IMR-90 (cell line): Measurements from ENCODE around the gene TTC29. TPM values are rescaled to one million over a fixed set of nuclear protein-coding genes. Genes with fewer than 3 reads are reported as not detected.

Source experiments
- ATAC-seq: fragments of 200-7000 bp; cut with Tn5 transposase; 2 replicates; pipeline ENCODE4 v1.9.1; 2020; ENCODE audit warnings: low read depth, mild to moderate bottlenecking, moderate library complexity
- BruUV-seq: library from RNA; stranded (reverse); fragments of 400-500 nt; replicated peaks from 2 replicates; lab custom pipeline; 2021; lab: Mats Ljungman, UMichigan
- CTCF ChIA-PET: fragments of 300-600 bp; formaldehyde crosslinking; extraction: SDS; loops from one replicate; lab custom pipeline; 2021; ENCODE audit warnings: antibody characterized with exemption; lab: Yijun Ruan, JAX
- POLR2A ChIA-PET: fragments of 300-600 bp; sonication (Branson Sonifier 250); formaldehyde crosslinking; loops from one replicate; lab custom pipeline; 2022; ENCODE audit warnings: antibody characterized with exemption; ENCODE audit not compliant: unreplicated experiment; lab: Charles Lee
- DNase-seq: peaks from one replicate; pipeline ENCODE4 v3.0.0; 2013
- H2AFZ ChIP-seq: replicated peaks from 2 replicates; pipeline ENCODE3; 2013; ENCODE audit warnings: low read length, mild to moderate bottlenecking; ENCODE audit not compliant: poor library complexity
- H2AK5ac ChIP-seq: 2 replicates; pipeline ENCODE4 v1.6.1; 2013; ENCODE audit warnings: low read depth, low read length, inconsistent platforms
- H2AK9ac ChIP-seq: replicated peaks from 2 replicates; pipeline ENCODE3; 2013; ENCODE audit warnings: mild to moderate bottlenecking, low read depth, low read length, moderate library complexity; ENCODE audit not compliant: poor library complexity
- H2BK120ac ChIP-seq: 2 replicates; pipeline ENCODE4 v1.6.1; 2013; ENCODE audit warnings: low read depth, low read length, inconsistent platforms
- H2BK15ac ChIP-seq: 3 replicates; pipeline ENCODE4 v1.6.1; 2013; ENCODE audit warnings: low read depth, low read length, inconsistent platforms
- H2BK20ac ChIP-seq: 2 replicates; pipeline ENCODE4 v1.6.1; 2013; ENCODE audit warnings: low read depth, mild to moderate bottlenecking, inconsistent platforms, low read length, moderate library complexity
- H2BK5ac ChIP-seq: 2 replicates; pipeline ENCODE4 v1.6.1; 2013; ENCODE audit warnings: mild to moderate bottlenecking, low read depth, low read length, inconsistent platforms; ENCODE audit not compliant: poor library complexity, severe bottlenecking
- H3K14ac ChIP-seq: replicated peaks from 2 replicates; pipeline ENCODE4 v1.6.1; 2013; ENCODE audit warnings: low read depth, low read length, inconsistent platforms
- H3K18ac ChIP-seq: 2 replicates; pipeline ENCODE4 v1.6.1; 2013; ENCODE audit warnings: low read depth, low read length, control low read depth
- H3K23ac ChIP-seq: 2 replicates; pipeline ENCODE4 v1.6.1; 2013; ENCODE audit warnings: low read depth, low read length, inconsistent platforms
- H3K27ac ChIP-seq: 2 replicates; pipeline ENCODE4 v1.5.1; 2013; ENCODE audit warnings: mild to moderate bottlenecking, control low read depth, low read length; ENCODE audit not compliant: insufficient read depth
- H3K27me3 ChIP-seq: 2 replicates; pipeline ENCODE4 v1.6.1; 2013; ENCODE audit warnings: low read length; ENCODE audit not compliant: control insufficient read depth, insufficient read depth
- H3K36me3 ChIP-seq: 2 replicates; pipeline ENCODE4 v1.6.1; 2013; ENCODE audit warnings: low read length, mixed read lengths; ENCODE audit not compliant: control insufficient read depth, insufficient read depth
- H3K4ac ChIP-seq: 2 replicates; pipeline ENCODE4 v1.6.1; 2013; ENCODE audit warnings: low read depth, low read length, inconsistent platforms
- H3K4me1 ChIP-seq: 2 replicates; pipeline ENCODE4 v1.6.1; 2013; ENCODE audit warnings: low read length, mixed read lengths; ENCODE audit not compliant: control insufficient read depth, insufficient read depth
- H3K4me2 ChIP-seq: 2 replicates; pipeline ENCODE4 v1.6.1; 2013; ENCODE audit warnings: low read depth, mild to moderate bottlenecking, control low read depth, low read length, moderate library complexity
- H3K4me3 ChIP-seq: 2 replicates; pipeline ENCODE4 v1.5.1; 2013; ENCODE audit warnings: low read depth, mild to moderate bottlenecking, control low read depth, low read length, moderate library complexity; ENCODE audit not compliant: insufficient read depth
- H3K56ac ChIP-seq: 2 replicates; pipeline ENCODE4 v1.6.1; 2013; ENCODE audit warnings: low read length, inconsistent platforms; ENCODE audit not compliant: insufficient read depth; ENCODE audit errors: extremely low read depth
- H3K79me1 ChIP-seq, 2 experiments: 2 replicates each; pipeline ENCODE4 v1.6.1; 2013; ENCODE audit warnings: low read length in 2 of 2, inconsistent platforms in 1 of 2, low read depth in 1 of 2
- H3K9ac ChIP-seq: 2 replicates; pipeline ENCODE4 v1.6.1; 2013; ENCODE audit warnings: low read depth, low read length, control low read depth
- H3K9me1 ChIP-seq: 2 replicates; pipeline ENCODE4 v1.6.1; 2013; ENCODE audit warnings: low read length, inconsistent platforms; ENCODE audit not compliant: insufficient read depth
- H3K9me3 ChIP-seq: 2 replicates; pipeline ENCODE4 v1.6.1; 2013; ENCODE audit warnings: low read length; ENCODE audit not compliant: control insufficient read depth, insufficient read depth
- H4K20me1 ChIP-seq: 2 replicates; pipeline ENCODE4 v1.6.1; 2013; ENCODE audit warnings: low read length, inconsistent platforms; ENCODE audit not compliant: insufficient read depth
- H4K5ac ChIP-seq: 2 replicates; pipeline ENCODE4 v1.6.1; 2013; ENCODE audit warnings: mild to moderate bottlenecking, low read depth, low read length, control low read depth
- H4K8ac ChIP-seq, 2 experiments: 2 replicates each; pipeline ENCODE4 v1.6.1; 2013; ENCODE audit warnings: low read depth in 2 of 2, low read length in 2 of 2, control low read depth in 1 of 2, inconsistent platforms in 1 of 2
- H4K91ac ChIP-seq: 2 replicates; pipeline ENCODE4 v1.6.1; 2013; ENCODE audit warnings: low read depth, low read length, inconsistent platforms; ENCODE audit not compliant: insufficient read depth
- CEBPB ChIP-seq: IDR thresholded peaks from 2 replicates; pipeline ENCODE4 v1.6.1; 2012; ENCODE audit warnings: low read depth, low read length, improper control_type of control experiment
- CHD1 ChIP-seq: IDR thresholded peaks from 2 replicates; pipeline ENCODE4 v1.6.1; 2012; ENCODE audit warnings: low read depth, low read length, improper control_type of control experiment
- FOS ChIP-seq: fragments of 150-350 bp; IDR thresholded peaks from 2 replicates; pipeline ENCODE4 v1.6.1; 2016; ENCODE audit warnings: low read depth, low read length
- MAFK ChIP-seq: IDR thresholded peaks from 2 replicates; pipeline ENCODE4 v1.6.1; 2012; ENCODE audit warnings: low read depth, low read length, improper control_type of control experiment
- MXI1 ChIP-seq: IDR thresholded peaks from 2 replicates; pipeline ENCODE4 v1.6.1; 2012; ENCODE audit warnings: low read depth, mild to moderate bottlenecking, low read length, moderate library complexity, borderline replicate concordance
- NFE2L2 ChIP-seq: fragments of 150-350 bp; IDR thresholded peaks from 2 replicates; pipeline ENCODE4 v1.6.1; 2016; ENCODE audit warnings: low read depth, mild to moderate bottlenecking, low read length
- POLR2A ChIP-seq: IDR thresholded peaks from 2 replicates; pipeline ENCODE4 v1.6.1; 2012; ENCODE audit warnings: mild to moderate bottlenecking, low read depth, low read length
- RAD21 ChIP-seq: IDR thresholded peaks from 2 replicates; pipeline ENCODE4 v1.6.1; 2012; ENCODE audit warnings: low read length, improper control_type of control experiment
- RCOR1 ChIP-seq: IDR thresholded peaks from 2 replicates; pipeline ENCODE4 v1.6.1; 2012; ENCODE audit warnings: mild to moderate bottlenecking, low read length, improper control_type of control experiment; ENCODE audit not compliant: insufficient replicate concordance
- RFX5 ChIP-seq: IDR thresholded peaks from 2 replicates; pipeline ENCODE4 v1.8.0; 2012; ENCODE audit warnings: low read depth, mild to moderate bottlenecking, low read length, moderate library complexity
- SMC3 ChIP-seq: fragments of 150-350 bp; IDR thresholded peaks from 2 replicates; pipeline ENCODE4 v1.6.1; 2016; ENCODE audit warnings: low read depth, mild to moderate bottlenecking, antibody characterized with exemption, low read length, moderate library complexity
- WGBS, 2 experiments: methylation state at CpG; one replicate each; pipeline versions ENCODE4 v1.1.5 to v1.1.7; 2013; ENCODE audit warnings: missing lambda C conversion rate in 2 of 2; ENCODE audit not compliant: insufficient read length in 1 of 2; ENCODE audit errors: extremely low coverage in 2 of 2; 5-methylcytosine and 5-hydroxymethylcytosine counted together
- dilution Hi-C: fragments of 300-500 bp; cut with HindIII; formaldehyde crosslinking; loops from one replicate; pipeline ENCODE4 v1.14.3; 2018; ENCODE audit warnings: low sequenced_read_pairs; ENCODE audit not compliant: unreplicated experiment
- in situ Hi-C: fragments of 300-500 bp; cut with MboI; formaldehyde crosslinking; loops from 3 replicates; pipeline ENCODE4 v1.14.3; 2019; ENCODE audit warnings: low sequenced_read_pairs, inconsistent platforms, mixed read lengths
- intact Hi-C: fragments of 100-400 bp; cut with micrococcal nuclease; formaldehyde crosslinking; loops from 2 replicates; pipeline ENCODE4 v1.10.0; 2022
- polyA plus RNA-seq, 3 experiments: library from polyadenylated mRNA; depleted of rRNA; stranded (reverse); fragments of >200 nt; gene quantifications; 2 replicates each; pipeline ENCODE4 v1.2.3, GENCODE V29; 2012; ENCODE audit warnings: low replicate concordance in 1 of 3
- total RNA-seq: library from RNA; depleted of rRNA; stranded (reverse); fragments of >200 nt; gene quantifications from 2 replicates; pipeline ENCODE4 v1.2.3, GENCODE V29; 2012
- TF ChIP-seq, protein P1 (sequence below): conservative IDR thresholded peaks from 2 replicates; pipeline ENCODE4 v1.5.1; 2012; ENCODE audit warnings: mild to moderate bottlenecking, low read depth, low read length, improper control_type of control experiment
- TF ChIP-seq, protein P2 (sequence below): fragments of 150-350 bp; IDR thresholded peaks from 2 replicates; pipeline ENCODE4 v1.6.1; 2017; ENCODE audit warnings: mild to moderate bottlenecking, antibody characterized with exemption, low read length, low read depth
- TF ChIP-seq, protein P3 (sequence below): fragments of 150-350 bp; IDR thresholded peaks from 2 replicates; pipeline ENCODE4 v1.6.1; 2016; ENCODE audit warnings: low read depth, mild to moderate bottlenecking, low read length, moderate library complexity, borderline replicate concordance

The TTC29 gene
- total and polyA plus RNA-seq, 2 of the 4 experiments (the other 2 are of a cell fraction), result not detected

DNA sequence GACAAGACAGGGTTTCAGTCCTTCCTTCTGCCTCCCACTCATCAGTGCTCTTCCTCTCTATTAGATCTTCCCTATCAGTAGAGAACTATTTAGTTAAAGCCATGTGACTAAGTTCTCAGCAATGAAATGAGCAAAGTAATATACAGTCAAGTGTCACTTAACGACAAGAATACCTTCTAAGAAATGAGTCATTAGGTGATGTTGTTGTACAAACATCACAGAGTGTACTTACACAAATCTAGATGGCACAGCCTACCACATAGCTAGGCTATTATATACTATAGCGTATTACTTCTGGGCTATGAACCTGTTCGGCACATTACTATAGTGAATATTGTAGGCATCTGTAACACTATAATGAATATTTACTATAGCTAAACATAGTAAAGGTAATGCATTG lies 235.7 kb downstream of the TTC29 start:
- no peak overlapping the region for H2AK5ac ChIP-seq
- no peak overlapping the region for H4K5ac ChIP-seq
- no peak overlapping the region for H2BK15ac ChIP-seq
- POLR2A ChIA-PET, result no interaction called here
- no peaks in the 10 kb centered on the region for H3K36me3 ChIP-seq
- TF ChIP-seq RFX5, result no peak
- TF ChIP-seq, protein P1, sequence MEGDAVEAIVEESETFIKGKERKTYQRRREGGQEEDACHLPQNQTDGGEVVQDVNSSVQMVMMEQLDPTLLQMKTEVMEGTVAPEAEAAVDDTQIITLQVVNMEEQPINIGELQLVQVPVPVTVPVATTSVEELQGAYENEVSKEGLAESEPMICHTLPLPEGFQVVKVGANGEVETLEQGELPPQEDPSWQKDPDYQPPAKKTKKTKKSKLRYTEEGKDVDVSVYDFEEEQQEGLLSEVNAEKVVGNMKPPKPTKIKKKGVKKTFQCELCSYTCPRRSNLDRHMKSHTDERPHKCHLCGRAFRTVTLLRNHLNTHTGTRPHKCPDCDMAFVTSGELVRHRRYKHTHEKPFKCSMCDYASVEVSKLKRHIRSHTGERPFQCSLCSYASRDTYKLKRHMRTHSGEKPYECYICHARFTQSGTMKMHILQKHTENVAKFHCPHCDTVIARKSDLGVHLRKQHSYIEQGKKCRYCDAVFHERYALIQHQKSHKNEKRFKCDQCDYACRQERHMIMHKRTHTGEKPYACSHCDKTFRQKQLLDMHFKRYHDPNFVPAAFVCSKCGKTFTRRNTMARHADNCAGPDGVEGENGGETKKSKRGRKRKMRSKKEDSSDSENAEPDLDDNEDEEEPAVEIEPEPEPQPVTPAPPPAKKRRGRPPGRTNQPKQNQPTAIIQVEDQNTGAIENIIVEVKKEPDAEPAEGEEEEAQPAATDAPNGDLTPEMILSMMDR, result no peak
- TF ChIP-seq, protein P2, sequence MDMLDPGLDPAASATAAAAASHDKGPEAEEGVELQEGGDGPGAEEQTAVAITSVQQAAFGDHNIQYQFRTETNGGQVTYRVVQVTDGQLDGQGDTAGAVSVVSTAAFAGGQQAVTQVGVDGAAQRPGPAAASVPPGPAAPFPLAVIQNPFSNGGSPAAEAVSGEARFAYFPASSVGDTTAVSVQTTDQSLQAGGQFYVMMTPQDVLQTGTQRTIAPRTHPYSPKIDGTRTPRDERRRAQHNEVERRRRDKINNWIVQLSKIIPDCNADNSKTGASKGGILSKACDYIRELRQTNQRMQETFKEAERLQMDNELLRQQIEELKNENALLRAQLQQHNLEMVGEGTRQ, result no peak
- TF ChIP-seq RAD21, result no peak
- no peak for TF ChIP-seq SMC3
- TF ChIP-seq POLR2A, result no peak
- TF ChIP-seq MAFK, result no peak
- TF ChIP-seq FOS, result no peak
- no peak for TF ChIP-seq CHD1
- no peak for TF ChIP-seq CEBPB
- TF ChIP-seq, protein P3, sequence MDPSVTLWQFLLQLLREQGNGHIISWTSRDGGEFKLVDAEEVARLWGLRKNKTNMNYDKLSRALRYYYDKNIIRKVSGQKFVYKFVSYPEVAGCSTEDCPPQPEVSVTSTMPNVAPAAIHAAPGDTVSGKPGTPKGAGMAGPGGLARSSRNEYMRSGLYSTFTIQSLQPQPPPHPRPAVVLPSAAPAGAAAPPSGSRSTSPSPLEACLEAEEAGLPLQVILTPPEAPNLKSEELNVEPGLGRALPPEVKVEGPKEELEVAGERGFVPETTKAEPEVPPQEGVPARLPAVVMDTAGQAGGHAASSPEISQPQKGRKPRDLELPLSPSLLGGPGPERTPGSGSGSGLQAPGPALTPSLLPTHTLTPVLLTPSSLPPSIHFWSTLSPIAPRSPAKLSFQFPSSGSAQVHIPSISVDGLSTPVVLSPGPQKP, result no peak
- no peak for TF ChIP-seq RCOR1
- TF ChIP-seq MXI1, result no peak
- TF ChIP-seq NFE2L2, result no peak
- dilution Hi-C loops, result no loop called here
- no peak for ATAC-seq
- H3K27me3 ChIP-seq, result no peaks in the 10 kb centered on the region
- H3K4me2 ChIP-seq, result no peak overlapping the region
- H3K56ac ChIP-seq, result no peak overlapping the region
- no peak overlapping the region for H4K8ac ChIP-seq
- no CpG with 5 or more reads among the region's 3 CpGs for whole genome bisulfite sequencing, 2 experiments
- no peak overlapping the region for H2BK120ac ChIP-seq
- H4K91ac ChIP-seq, result no peak overlapping the region
- H3K9me1 ChIP-seq, result no peaks in the 10 kb centered on the region
- no peak overlapping the region for H3K23ac ChIP-seq
- no peak overlapping the region for H3K14ac ChIP-seq
- no peak overlapping the region for H3K9ac ChIP-seq
- no peak overlapping the region for H3K18ac ChIP-seq
- no peak overlapping the region for H2AFZ ChIP-seq
- CTCF ChIA-PET, result interaction anchor here (0.6 kb wide), 1 partner anchor 45 kb away, joined by 3 read pairs; no protein-coding TSS in a partner anchor
- H3K9me3 ChIP-seq, result no peaks in the 10 kb centered on the region
- BruUV-seq, result no TSS peak
- no peaks in the 10 kb centered on the region for H3K4me1 ChIP-seq
- H4K20me1 ChIP-seq, result no peaks in the 10 kb centered on the region
- intact Hi-C loops, result no loop called here
- no peak overlapping the region for H3K4me3 ChIP-seq
- no peak overlapping the region for H2BK5ac ChIP-seq
- in situ Hi-C loops, result no loop called here
- H2BK20ac ChIP-seq, result no peak overlapping the region
- H2AK9ac ChIP-seq, result no peak overlapping the region
- no peak overlapping the region for H3K4ac ChIP-seq
- no peak for DNase-seq
- no peak overlapping the region for H3K27ac ChIP-seq
- H3K79me1 ChIP-seq, result no peaks in the 10 kb centered on the region
